Small intestine (tissue), 7 donors: ENCODE measurements around the gene PC. TPM values are rescaled to one million over a fixed set of nuclear protein-coding genes. Genes with fewer than 3 reads are reported as not detected.

ENCODE experiments used
- DNase-seq, 2 donors: peaks; one replicate each; pipeline versions ENCODE4 v3.0.0 to v3.0.0-alpha.2; 2013
- FAIRE-seq: peaks from 2 replicates; lab custom pipeline; 2012; peaks lifted over from hg19 to GRCh38; lab: Jason Lieb, UNC
- H3K27ac ChIP-seq, 3 donors: one replicate each; pipeline ENCODE4 v1.5.1; 2013; ENCODE audit warnings: low read length in 2 of 3, mild to moderate bottlenecking in 2 of 3, control low read depth in 1 of 3, inconsistent platforms in 1 of 3, low read depth in 1 of 3, moderate library complexity in 1 of 3
- H3K27me3 ChIP-seq, 3 donors: one replicate each; pipeline ENCODE4 v1.6.1; 2013; ENCODE audit warnings: low read length in 3 of 3, inconsistent platforms in 1 of 3; ENCODE audit not compliant: control insufficient read depth in 3 of 3, insufficient read depth in 3 of 3
- H3K36me3 ChIP-seq, 3 donors: one replicate each; pipeline ENCODE4 v1.6.1; 2013; ENCODE audit warnings: low read length in 3 of 3, inconsistent platforms in 1 of 3, low read depth in 1 of 3, mild to moderate bottlenecking in 1 of 3, moderate library complexity in 1 of 3; ENCODE audit not compliant: control insufficient read depth in 3 of 3, insufficient read depth in 2 of 3
- H3K4me1 ChIP-seq, 3 donors: one replicate each; pipeline ENCODE4 v1.6.1; 2013; ENCODE audit warnings: low read length in 2 of 3, inconsistent platforms in 1 of 3, low read depth in 1 of 3, mild to moderate bottlenecking in 1 of 3, moderate library complexity in 1 of 3; ENCODE audit not compliant: control insufficient read depth in 3 of 3, insufficient read depth in 2 of 3
- H3K4me3 ChIP-seq, 3 donors: one replicate each; pipeline ENCODE4 v1.5.1; 2013; ENCODE audit warnings: low read length in 3 of 3, control low read depth in 1 of 3, inconsistent platforms in 1 of 3, low read depth in 1 of 3, mild to moderate bottlenecking in 1 of 3, moderate library complexity in 1 of 3
- H3K9me3 ChIP-seq, 2 donors: one replicate each; pipeline ENCODE4 v1.6.1; 2013; ENCODE audit warnings: low read depth in 1 of 2, low read length in 1 of 2; ENCODE audit not compliant: control insufficient read depth in 2 of 2, insufficient read depth in 1 of 2
- WGBS, 3 donors: extraction: QIAGEN DNeasy Blood & Tissue Kit; methylation state at CpG; one replicate each; pipeline ENCODE4 v1.1.7; 2013; 5-methylcytosine and 5-hydroxymethylcytosine counted together
- polyA plus RNA-seq, 4 donors: library from polyadenylated mRNA; stranded (reverse) in 3 of 4; unstranded in 1 of 4; fragments of 200-250 nt in 3 of 4; fragments of 120-200 nt in 1 of 4; gene quantifications; one replicate each; pipeline versions ENCODE4 v1.2.1 to v1.2.3, GENCODE V29; 2013
- donor health status: healthy with polysubstance abuse.
- donor health status: control.
- donor health status: control.
- donor health status: Bipolar disorder and iron deficiency.
- donor health status: healthy.

Gene PC
- polyA plus RNA-seq, 4 donors, result 19.9 to 89.5 (median 46.6) TPM

DNA sequence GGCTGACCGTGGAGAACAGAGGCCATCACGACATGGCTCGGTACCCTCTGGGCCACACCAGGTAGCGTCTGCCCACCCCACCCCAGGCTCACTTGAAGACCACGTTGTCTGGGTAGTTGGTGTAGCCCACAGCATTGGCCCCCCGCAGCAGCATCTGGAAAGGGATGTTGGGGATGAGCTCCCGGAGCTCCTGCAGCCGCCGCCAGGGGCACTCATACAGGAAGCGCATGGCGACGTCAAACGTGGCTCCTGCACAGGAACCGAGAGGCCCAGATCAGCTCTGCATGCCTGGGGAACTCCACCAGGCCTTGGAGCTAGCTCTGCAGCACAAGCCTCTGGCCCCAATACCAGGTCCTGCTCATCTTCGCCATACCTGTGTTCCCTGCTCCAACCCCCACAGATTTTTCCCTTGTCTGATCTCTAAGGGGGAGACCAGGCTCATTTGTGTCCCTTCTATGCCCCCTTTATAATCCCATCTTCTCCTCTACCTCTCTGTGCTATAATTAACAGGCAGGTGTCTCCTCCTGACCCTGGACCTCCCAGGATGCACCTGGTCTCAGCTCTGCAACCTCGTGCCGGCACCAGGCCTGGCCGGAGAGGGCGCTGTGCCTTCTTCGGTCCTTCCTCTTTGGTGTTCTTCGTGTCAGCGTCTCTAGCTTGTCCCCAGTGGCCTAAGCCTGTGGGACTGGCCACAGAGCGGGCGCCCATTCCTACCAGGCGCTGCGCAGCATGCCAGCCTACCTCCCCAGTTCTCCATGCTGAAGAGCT lies 106.3 kb downstream of the PC start:
- peaks cover 0 to 52% (median 0%) of the 10 kb centered on the region in 3 donors for H3K36me3 ChIP-seq
- H3K4me3 ChIP-seq, result no peak overlapping the region
- H3K4me1 ChIP-seq, result peaks cover 0 to 9% (median 0%) of the 10 kb centered on the region in 3 donors
- H3K27ac ChIP-seq, result no peak overlapping the region
- H3K27me3 ChIP-seq, result no peaks in the 10 kb centered on the region
- DNase-seq, result no peak
- H3K9me3 ChIP-seq, result no peaks in the 10 kb centered on the region
- FAIRE-seq, result no peak
- 61 to 69% (median 68%) methylated on average over 26 of the region's 26 CpGs for WGBS, 3 donors

DNA sequence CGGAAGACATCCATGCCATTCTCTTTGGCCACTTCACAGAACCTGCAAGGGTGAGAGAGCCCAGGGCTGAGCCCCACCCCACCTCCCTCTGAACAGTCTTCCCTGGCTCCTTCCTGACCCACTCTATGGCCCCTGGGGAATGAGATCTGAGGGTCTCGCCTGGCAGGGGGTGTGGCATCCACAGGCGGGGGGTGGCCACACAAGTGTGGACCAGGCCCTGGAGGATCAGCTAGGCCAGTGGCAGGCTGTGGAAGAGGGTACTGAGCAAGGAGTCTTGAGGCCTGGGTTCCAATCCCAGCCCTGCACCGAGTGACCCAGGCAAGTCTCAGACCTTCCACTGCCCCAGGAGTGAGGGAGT lies 107.0 kb downstream of the PC start:
- 85 to 91% (median 88%) methylated on average over 4 of the region's 4 CpGs for WGBS, 3 donors
- no peak for DNase-seq
- Histone ChIP-seq H3K9me3 (no peaks in the 10 kb centered on the region), H3K4me3 (no peak overlapping the region), H3K36me3 (peaks cover 0 to 59% (median 0%) of the 10 kb centered on the region in 3 donors), H3K27ac (no peak overlapping the region), H3K4me1 (peaks cover 0 to 9% (median 0%) of the 10 kb centered on the region in 3 donors), H3K27me3 (no peaks in the 10 kb centered on the region)
- FAIRE-seq, result no peak

DNA sequence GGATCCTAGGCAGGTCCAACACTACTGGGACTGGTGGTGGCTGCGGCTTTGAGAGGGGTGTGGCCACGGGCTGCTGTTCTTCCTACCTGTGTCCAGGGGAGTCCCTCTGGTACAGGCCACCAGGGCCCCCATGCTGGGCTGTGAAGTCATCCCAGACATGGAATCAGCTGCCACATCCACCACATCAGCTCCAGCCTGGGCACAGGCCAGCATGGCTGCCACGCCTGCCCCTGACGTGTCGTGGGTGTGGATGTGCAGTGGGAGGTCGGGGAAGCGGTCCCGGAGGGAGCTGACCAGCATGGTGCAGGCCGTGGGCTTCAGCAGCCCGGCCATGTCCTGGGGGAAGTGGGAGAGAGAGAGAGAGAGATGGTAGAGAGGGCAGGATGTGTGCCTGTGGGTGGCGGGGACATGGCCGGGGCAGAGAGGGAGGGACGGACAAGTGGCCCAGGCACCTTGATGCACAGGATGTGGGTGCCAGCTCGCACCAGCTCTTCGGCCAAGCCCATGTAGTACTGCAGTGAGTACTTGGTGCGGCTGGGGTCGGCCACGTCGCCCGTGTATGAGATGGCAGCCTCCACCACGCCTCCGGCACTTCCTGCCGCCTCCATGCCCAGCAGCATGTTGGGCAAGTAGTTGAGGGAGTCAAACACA lies 107.5 kb downstream of the PC start:
- peaks cover 0 to 8% (median 0%) of the 10 kb centered on the region in 3 donors for H3K4me1 ChIP-seq
- WGBS, 3 donors, result 85 to 92% (median 91%) methylated on average over 23 of the region's 23 CpGs
- DNase-seq, result no peak
- H3K36me3 ChIP-seq, result peaks cover 0 to 64% (median 0%) of the 10 kb centered on the region in 3 donors
- no peaks in the 10 kb centered on the region for H3K9me3 ChIP-seq
- no peak overlapping the region for H3K4me3 ChIP-seq
- no peak overlapping the region for H3K27ac ChIP-seq
- no peaks in the 10 kb centered on the region for H3K27me3 ChIP-seq
- FAIRE-seq, result no peak

DNA sequence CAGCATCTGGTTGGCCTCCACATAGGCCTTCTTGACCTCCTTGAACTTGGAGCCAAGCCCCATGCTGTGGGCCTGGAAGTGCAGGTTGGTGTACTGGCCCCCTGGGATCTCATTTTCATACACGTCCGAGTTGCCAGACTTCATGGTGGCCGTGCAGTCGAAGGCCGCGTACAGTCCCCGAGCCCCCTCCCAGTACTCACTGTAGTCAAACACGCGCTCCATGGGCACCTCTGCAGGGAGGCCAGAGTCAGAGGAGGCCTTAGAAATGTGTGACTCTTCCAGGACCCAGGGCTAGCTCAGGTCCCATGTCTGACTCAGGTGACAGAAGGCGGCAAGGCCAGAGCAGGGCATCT lies 108.0 kb downstream of the PC start:
- no peak for DNase-seq
- peaks cover 0 to 3% (median 0%) of the 10 kb centered on the region in 3 donors for H3K4me1 ChIP-seq
- peaks cover 0 to 69% (median 0%) of the 10 kb centered on the region in 3 donors for H3K36me3 ChIP-seq
- H3K27ac ChIP-seq, result no peak overlapping the region
- H3K4me3 ChIP-seq, result no peak overlapping the region
- no peaks in the 10 kb centered on the region for H3K9me3 ChIP-seq
- no peak for FAIRE-seq
- H3K27me3 ChIP-seq, result no peaks in the 10 kb centered on the region
- WGBS, 3 donors, result 94 to 97% (median 96%) methylated on average over 10 of the region's 10 CpGs

DNA sequence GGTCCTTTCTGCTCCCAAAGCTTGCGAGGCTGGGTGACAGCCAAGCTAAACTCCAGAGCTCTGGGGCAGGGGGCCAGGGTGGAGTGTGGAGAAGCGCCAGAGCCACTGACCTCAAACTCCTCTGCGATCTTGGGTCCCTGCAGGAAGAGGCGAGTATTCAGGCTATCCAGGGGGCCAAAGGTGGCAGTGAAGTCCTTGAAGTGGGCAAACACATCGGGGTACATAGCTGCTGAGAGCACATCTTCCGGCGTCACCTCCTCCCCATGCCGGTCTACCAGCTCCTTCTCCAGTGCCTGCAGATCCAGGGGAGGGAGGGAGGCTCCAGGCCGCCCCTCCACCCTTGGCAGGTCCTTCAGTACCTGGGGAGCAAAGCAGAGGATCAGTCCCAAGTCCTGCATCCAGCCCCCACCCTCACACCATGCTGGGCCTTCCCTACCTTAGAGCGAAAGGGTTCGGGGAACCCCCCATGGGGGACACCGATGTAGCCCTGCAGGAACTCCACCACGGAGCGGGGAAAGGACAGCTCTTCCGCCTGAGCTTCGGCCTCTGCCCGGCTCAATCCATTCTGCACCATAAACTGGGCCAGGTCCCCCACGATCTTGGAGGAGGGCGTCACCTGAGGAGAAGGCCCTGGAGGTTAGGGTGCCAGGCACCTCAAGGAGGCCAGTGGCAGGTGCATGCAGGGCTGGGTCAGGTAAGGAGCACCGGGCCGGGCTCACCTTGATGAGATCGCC lies 108.5 kb downstream of the PC start:
- 89 to 90% (median 89%) methylated on average over 22 of the region's 22 CpGs for WGBS, 3 donors
- Histone ChIP-seq H3K4me1 (peaks cover 0 to 3% (median 0%) of the 10 kb centered on the region in 3 donors), H3K36me3 (peaks cover 0 to 74% (median 0%) of the 10 kb centered on the region in 3 donors), H3K27me3 (no peaks in the 10 kb centered on the region), H3K9me3 (no peaks in the 10 kb centered on the region), H3K27ac (no peak overlapping the region), H3K4me3 (no peak overlapping the region)
- DNase-seq (no peak), FAIRE-seq (no peak)

DNA sequence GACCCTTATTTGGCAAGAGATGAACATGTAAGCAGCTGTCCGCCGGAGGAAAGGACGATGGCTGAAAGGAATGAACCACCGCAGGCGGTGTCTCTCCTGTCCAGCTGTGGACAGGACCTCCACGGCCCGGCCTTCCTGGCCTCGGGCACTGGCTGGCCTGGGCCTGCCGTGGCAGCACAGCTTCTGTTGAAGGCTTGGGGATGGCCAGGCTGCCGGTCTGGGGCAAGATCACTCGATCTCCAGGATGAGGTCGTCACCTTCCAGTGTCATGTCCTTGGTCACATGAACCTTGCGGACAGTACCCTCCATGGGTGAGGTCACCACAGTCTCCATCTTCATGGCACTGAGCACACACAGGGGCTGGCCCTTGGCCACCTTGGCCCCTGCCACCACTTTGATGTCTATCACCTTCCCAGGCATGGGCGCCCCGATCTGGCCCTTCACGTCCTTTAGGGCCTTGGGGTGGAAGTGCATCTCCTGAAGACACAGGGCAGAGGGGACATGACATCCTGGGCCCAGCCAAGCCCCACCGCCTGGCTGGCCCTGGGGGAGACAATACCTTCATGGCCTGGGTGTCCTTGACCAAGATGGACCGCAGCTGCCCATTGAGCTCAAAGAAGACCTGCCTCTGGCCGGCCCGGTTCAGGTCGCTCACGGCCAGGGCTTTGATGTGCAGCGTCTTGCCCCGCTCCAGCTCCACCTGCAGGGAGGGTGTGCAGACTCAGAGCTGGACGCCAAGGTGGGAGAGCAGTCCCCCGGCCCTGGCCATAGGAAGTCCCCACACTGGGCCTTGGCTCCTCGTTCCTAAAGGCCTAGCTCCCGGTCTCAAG lies 109.3 kb downstream of the PC start:
- no peaks in the 10 kb centered on the region for H3K27me3 ChIP-seq
- H3K4me1 ChIP-seq, result peaks cover 4 to 10% (median 6%) of the 10 kb centered on the region in 3 donors
- no peaks in the 10 kb centered on the region for H3K9me3 ChIP-seq
- DNase-seq (no peak), FAIRE-seq (no peak)
- 89 to 92% (median 91%) methylated on average over 28 of the region's 28 CpGs for WGBS, 3 donors
- no peak overlapping the region for H3K27ac ChIP-seq
- H3K36me3 ChIP-seq, result peaks cover 0 to 79% (median 0%) of the 10 kb centered on the region in 3 donors
- H3K4me3 ChIP-seq, result no peak overlapping the region

DNA sequence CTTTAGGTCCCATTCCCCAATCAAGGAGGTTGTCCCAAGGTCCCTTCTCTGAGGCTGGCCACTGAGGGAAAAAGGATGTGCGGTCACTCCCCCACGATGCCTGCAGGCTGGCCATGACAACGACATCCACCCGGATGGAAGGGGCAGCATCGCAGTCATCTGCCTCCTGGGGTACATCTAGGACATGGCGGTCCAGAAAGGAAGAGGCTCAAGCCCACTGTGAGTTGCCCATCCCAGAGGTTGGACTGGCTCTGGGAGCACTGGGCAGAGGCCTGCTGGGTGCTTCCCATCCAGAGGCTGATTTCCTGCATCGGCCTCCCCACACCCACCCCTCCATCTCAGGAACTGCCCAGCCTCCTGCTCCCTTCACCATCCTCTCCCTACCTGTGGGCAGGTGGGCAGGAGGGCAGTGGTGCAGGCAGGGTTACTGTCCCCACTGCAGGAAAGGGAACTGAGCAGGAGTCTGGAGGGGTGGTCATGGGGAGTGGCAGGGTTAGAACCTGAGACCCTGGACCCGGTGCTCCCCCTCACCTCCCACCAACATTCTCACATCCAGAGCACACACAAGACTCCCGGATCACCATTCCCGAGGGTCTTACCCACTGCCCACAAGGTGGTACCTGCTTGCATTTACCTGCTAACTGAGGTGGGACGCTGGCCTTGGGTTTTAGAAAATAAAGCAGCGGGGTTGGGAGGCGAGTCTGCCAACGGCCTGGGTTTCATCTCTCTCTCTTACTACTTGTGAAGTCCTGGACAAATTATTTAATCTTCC lies 110.5 kb downstream of the PC start:
- H3K9me3 ChIP-seq, result no peaks in the 10 kb centered on the region
- H3K4me3 ChIP-seq, result no peak overlapping the region
- H3K27me3 ChIP-seq, result no peaks in the 10 kb centered on the region
- no peak overlapping the region for H3K27ac ChIP-seq
- WGBS, 3 donors, result 87 to 90% (median 89%) methylated on average over 14 of the region's 14 CpGs
- FAIRE-seq (no peak), DNase-seq (no peak)
- H3K36me3 ChIP-seq, result peaks cover 0 to 80% (median 0%) of the 10 kb centered on the region in 3 donors
- peaks cover 4 to 11% (median 7%) of the 10 kb centered on the region in 3 donors for H3K4me1 ChIP-seq
